Activated CD4-positive, alpha-beta T cell treated with anti-CD3 and anti-CD28 coated beads for 36 hours (primary cell): Measurements from ENCODE around the gene MED15. TPM values are rescaled to one million over a fixed set of nuclear protein-coding genes. Genes with fewer than 3 reads are reported as not detected.

Experiments
- ATAC-seq: fragments of 200-7000 bp; cut with Tn5 transposase; one replicate; pipeline ENCODE4 v1.10.0; 2021; ENCODE audit warnings: mild to moderate bottlenecking, moderate library complexity
- CTCF ChIA-PET: fragments of 350-600 bp; sonication (Branson Sonifier 250); formaldehyde crosslinking; loops from one replicate; lab custom pipeline; 2021; ENCODE audit warnings: antibody characterized with exemption; lab: Charles Lee
- POLR2A ChIA-PET: fragments of 350-600 bp; sonication (Branson Sonifier 250); formaldehyde crosslinking; loops from one replicate; lab custom pipeline; 2021; ENCODE audit warnings: antibody characterized with exemption, inconsistent platforms; lab: Charles Lee
- DNase-seq: peaks from one replicate; pipeline ENCODE4 v3.0.0-alpha.2; 2020
- H3K27ac Mint-ChIP-seq: one replicate; pipeline ENCODE4 v1.8.0; 2021; ENCODE audit warnings: mixed read lengths
- H3K27me3 Mint-ChIP-seq: one replicate; pipeline ENCODE4 v1.8.0; 2021; ENCODE audit warnings: mixed read lengths
- H3K36me3 Mint-ChIP-seq: one replicate; pipeline ENCODE4 v1.8.0; 2021; ENCODE audit warnings: low read depth, mixed read lengths
- H3K4me1 Mint-ChIP-seq: one replicate; pipeline ENCODE4 v1.8.0; 2021; ENCODE audit warnings: mixed read lengths
- H3K4me3 Mint-ChIP-seq: one replicate; pipeline ENCODE4 v1.8.0; 2021; ENCODE audit warnings: mild to moderate bottlenecking, moderate library complexity, mixed read lengths
- H3K9me3 Mint-ChIP-seq: one replicate; pipeline ENCODE4 v1.8.0; 2021; ENCODE audit warnings: low read depth, mixed read lengths
- intact Hi-C, 2 experiments: fragments of 100-400 bp; cut with DNase I in 1 of 2; cut with micrococcal nuclease in 1 of 2; formaldehyde crosslinking; loops; one replicate each; pipeline versions ENCODE4 v1.14.2 to v1.15.1; 2022 to 2024; cut with DNase I, micrococcal nuclease
- total RNA-seq, 2 experiments: library from RNA; stranded (reverse); gene quantifications; one replicate each; pipeline ENCODE4 v1.2.3, GENCODE V29; 2021

Gene MED15
- total RNA-seq, 2 experiments from 2014 or later: 84.4 to 107 TPM

DNA sequence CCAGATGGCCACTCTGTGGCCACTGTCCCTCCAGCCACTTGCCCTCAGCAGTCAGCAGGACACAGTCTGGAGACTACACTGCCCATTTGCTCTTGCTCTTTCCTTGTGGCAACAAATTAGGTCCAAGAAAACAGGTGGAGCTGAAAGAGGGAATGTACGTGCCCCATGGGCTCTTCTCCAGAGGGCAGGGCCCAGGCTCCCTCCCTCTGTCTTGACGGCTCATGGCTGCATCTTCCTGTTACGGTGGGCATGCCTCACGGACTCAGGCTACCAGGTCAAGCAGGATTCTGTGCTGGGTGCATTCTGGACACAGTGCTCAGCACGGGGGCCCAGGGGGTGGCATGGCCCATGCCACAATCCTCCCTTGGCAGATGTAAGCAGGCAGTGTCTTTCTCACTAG lies 71.3 kb downstream of the MED15 start:
- no peaks in the 10 kb centered on the region for H3K9me3 Mint-ChIP-seq
- H3K27me3 Mint-ChIP-seq: no peaks in the 10 kb centered on the region
- ChIA-PET CTCF (interaction anchor here (3.0 kb wide), 1 partner anchor 15 kb away, joined by 14 read pairs; no protein-coding TSS in a partner anchor), POLR2A (interaction anchor here (0.5 kb wide), 1 partner anchor 12 kb away, joined by 3 read pairs; no protein-coding TSS in a partner anchor)
- no peak overlapping the region for H3K4me3 Mint-ChIP-seq
- H3K36me3 Mint-ChIP-seq: peaks cover 43% of the 10 kb centered on the region
- no peak overlapping the region for H3K27ac Mint-ChIP-seq
- intact Hi-C loops: no loop called here
- H3K4me1 Mint-ChIP-seq: peaks cover 28% of the 10 kb centered on the region
- ATAC-seq: no peak
- no peak for DNase-seq

GRCh38 chr22:20579273-20580120 lies 72.1 kb downstream of the MED15 start:
- CTCF ChIA-PET: interaction anchor here (0.9 to 3.0 kb wide), 2 partner anchors 11 to 15 kb away, joined by 5 to 14 read pairs; no protein-coding TSS in a partner anchor
- intact Hi-C loops: no loop called here
- DNase-seq (no peak), ATAC-seq (no peak)
- H3K36me3 Mint-ChIP-seq: peaks cover 41% of the 10 kb centered on the region
- H3K27ac Mint-ChIP-seq: no peak overlapping the region
- no peak overlapping the region for H3K4me3 Mint-ChIP-seq
- H3K27me3 Mint-ChIP-seq: no peaks in the 10 kb centered on the region
- POLR2A ChIA-PET: interaction anchor here (0.5 to 0.7 kb wide), 2 partner anchors 13 to 230 kb away, joined by 3 read pairs; no protein-coding TSS in a partner anchor
- no peaks in the 10 kb centered on the region for H3K9me3 Mint-ChIP-seq
- peaks cover 28% of the 10 kb centered on the region for H3K4me1 Mint-ChIP-seq

DNA sequence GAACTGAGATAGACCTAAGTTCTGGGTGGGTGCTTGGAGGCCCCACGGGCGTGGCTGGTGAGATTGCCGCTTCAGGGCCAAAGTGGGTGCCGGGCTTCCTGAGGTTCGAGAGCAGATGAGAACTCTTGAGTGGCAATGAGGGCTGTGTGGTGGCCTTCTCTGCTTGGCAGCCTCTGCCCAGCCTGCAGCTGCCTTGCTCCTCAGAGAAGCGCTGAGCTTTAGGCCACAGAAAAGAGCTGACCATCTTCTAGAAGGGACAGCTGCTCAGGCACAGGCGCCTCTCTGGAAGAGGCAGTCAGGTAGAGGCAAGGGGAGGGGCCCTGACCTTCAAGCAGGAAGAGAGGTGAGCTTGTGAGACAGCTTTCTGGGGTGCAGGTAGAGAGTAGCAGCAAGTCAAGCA lies 72.8 kb downstream of the MED15 start:
- no peaks in the 10 kb centered on the region for H3K27me3 Mint-ChIP-seq
- ATAC-seq (no peak), DNase-seq (no peak)
- H3K27ac Mint-ChIP-seq: no peak overlapping the region
- POLR2A ChIA-PET: no interaction called here
- CTCF ChIA-PET: interaction anchor here (3.0 kb wide), 1 partner anchor 16 kb away, joined by 14 read pairs; no protein-coding TSS in a partner anchor
- peaks cover 28% of the 10 kb centered on the region for H3K4me1 Mint-ChIP-seq
- peaks cover 36% of the 10 kb centered on the region for H3K36me3 Mint-ChIP-seq
- intact Hi-C loops: no loop called here
- no peak overlapping the region for H3K4me3 Mint-ChIP-seq
- no peaks in the 10 kb centered on the region for H3K9me3 Mint-ChIP-seq

DNA sequence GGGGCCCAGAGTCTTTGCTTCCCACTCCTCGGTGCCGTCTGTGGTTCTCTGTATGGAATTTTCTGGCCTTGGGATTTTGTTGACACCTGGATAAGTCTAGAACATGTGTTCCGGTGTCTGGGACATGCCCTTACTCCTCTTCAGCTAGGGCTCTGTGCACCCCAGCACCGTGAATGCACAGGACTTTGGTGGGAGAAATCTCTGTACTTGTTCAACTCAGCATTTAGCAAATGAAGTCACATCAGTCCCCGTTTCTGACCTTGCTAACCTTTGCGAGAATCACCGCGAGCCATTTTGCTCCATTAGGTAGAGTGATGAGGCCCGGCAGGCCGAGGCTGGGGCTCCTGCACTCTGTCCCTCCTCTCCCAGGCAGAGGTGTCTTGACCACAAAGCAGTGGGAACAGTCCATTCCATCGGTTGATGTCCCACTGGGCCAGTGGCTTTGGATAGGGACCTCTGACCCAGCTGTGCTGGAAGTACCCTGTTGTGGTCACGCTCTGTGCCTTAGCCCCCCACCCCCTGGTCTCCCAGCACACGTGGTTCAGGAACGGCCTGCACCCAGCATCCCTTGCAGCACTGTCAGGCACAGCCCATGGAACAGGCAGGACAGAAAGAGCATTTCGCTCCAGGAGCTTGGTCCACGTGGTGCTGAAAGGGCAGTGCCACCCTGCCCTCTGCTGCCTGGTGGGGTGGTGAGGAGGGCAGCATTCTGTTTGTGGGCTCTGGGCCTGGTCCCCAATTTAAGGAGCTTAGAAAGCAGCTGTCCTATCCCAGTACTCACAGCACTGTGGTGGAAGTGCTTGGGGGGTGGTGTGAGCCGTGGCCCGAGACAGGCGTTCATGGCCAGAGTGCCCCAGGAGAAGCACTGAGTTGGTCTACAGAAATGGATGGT lies 73.4 kb downstream of the MED15 start:
- ChIA-PET CTCF (interaction anchor here (3.0 kb wide), 1 partner anchor 17 kb away, joined by 14 read pairs; no protein-coding TSS in a partner anchor), POLR2A (no interaction called here)
- intact Hi-C loops: no loop called here
- ATAC-seq (no peak), DNase-seq (no peak)
- Mint-ChIP-seq H3K36me3 (peaks cover 39% of the 10 kb centered on the region), H3K9me3 (no peaks in the 10 kb centered on the region), H3K4me3 (no peak overlapping the region), H3K27ac (no peak overlapping the region), H3K27me3 (no peaks in the 10 kb centered on the region), H3K4me1 (peaks cover 26% of the 10 kb centered on the region)

DNA sequence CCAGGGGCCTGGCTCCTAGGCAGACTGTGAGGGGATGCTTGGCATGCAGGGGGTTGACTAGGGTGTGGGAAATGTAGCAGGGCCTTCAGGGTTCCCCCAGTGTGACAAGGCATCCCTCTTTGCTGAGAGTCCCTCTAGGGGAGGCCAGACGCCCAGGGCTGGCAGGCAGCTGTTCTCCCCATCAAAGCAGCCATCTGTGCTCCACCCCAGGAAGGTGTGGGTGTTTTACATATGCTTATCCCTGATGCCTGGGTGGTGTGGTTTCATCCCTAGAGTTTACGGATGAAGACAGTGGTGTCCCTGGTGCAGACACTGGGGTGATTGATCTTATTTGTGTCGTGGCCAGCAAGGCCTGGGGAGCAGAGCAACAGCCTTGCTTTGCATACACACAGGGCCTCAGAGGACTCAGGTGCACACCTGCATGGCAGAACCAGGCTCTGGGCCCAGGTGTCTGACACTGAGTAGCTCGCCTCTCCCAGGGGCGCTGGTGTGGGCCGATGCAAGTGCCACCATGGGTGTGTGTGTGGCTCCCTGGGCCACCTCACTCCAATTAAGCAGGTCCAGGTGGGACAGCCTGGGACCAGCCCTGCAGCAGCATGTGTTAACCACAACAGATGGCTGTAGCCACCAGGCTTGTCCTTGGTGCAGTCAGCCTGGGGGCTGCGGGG lies 74.2 kb downstream of the MED15 start:
- CTCF ChIA-PET: interaction anchor here (3.0 kb wide), 1 partner anchor 17 kb away, joined by 14 read pairs; no protein-coding TSS in a partner anchor
- H3K27ac Mint-ChIP-seq: no peak overlapping the region
- POLR2A ChIA-PET: no interaction called here
- H3K36me3 Mint-ChIP-seq: peaks cover 35% of the 10 kb centered on the region
- no peaks in the 10 kb centered on the region for H3K27me3 Mint-ChIP-seq
- ATAC-seq (no peak), DNase-seq (no peak)
- H3K9me3 Mint-ChIP-seq: no peaks in the 10 kb centered on the region
- intact Hi-C loops: no loop called here
- peaks cover 21% of the 10 kb centered on the region for H3K4me1 Mint-ChIP-seq
- no peak overlapping the region for H3K4me3 Mint-ChIP-seq

DNA sequence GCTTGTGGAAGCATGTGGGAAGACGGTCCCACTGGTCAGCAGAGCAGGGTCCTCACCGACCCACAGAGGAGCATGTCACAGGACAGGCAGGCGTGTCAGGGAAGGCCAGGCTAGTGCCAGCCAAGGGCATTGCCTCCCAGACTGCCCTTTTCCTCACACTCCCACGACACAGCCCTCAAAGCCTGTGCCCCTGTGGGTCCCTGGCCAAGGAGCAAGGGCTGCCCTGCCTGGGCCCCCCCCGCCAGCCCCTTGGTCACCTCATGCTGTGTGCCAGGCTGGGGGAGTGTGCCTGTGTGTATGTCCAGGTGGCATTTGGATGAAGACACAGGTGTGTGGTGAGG lies 74.7 kb downstream of the MED15 start:
- no peaks in the 10 kb centered on the region for H3K27me3 Mint-ChIP-seq
- peaks cover 40% of the 10 kb centered on the region for H3K36me3 Mint-ChIP-seq
- intact Hi-C loops: no loop called here
- no peak overlapping the region for H3K4me3 Mint-ChIP-seq
- DNase-seq (no peak), ATAC-seq (no peak)
- no peak overlapping the region for H3K27ac Mint-ChIP-seq
- CTCF ChIA-PET: interaction anchor here (0.6 kb wide), 1 partner anchor 11 kb away, joined by 3 read pairs; no protein-coding TSS in a partner anchor
- H3K4me1 Mint-ChIP-seq: peaks cover 18% of the 10 kb centered on the region
- H3K9me3 Mint-ChIP-seq: no peaks in the 10 kb centered on the region
- POLR2A ChIA-PET: no interaction called here

DNA sequence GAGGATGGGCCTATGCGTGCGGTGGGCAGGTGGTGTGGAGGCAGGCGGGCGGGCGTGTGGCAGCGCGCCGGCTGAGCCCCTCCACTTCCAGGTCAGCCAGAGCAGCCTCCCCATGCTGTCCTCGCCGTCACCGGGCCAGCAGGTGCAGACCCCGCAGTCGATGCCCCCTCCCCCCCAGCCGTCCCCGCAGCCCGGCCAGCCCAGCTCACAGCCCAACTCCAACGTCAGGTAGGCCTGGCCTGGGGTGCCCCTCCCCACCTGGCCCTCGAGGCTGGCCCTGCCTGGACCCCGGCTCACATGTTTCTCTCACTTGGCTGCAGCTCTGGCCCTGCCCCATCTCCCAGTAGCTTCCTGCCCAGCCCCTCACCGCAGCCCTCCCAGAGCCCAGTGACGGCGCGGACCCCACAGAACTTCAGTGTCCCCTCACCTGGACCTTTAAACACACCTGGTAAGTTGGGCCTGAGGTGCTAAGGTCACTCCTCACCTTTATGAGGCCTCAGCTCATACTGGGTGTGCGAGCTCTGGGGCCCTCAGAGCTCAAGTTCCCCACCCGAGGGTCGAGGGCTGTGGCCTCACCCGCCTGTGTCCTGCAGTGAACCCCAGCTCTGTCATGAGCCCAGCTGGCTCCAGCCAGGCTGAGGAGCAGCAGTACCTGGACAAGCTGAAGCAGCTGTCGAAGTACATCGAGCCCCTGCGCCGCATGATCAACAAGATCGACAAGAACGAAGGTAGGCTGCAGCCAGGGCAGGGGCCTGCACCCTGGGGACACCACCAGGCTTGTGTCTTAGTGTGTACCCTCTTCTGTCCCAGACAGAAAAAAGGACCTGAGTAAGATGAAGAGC lies 75.3 kb downstream of the MED15 start:
- no peak for ATAC-seq
- Mint-ChIP-seq H3K36me3 (peaks cover 36% of the 10 kb centered on the region), H3K27me3 (no peaks in the 10 kb centered on the region), H3K4me3 (no peak overlapping the region), H3K27ac (no peak overlapping the region), H3K9me3 (no peaks in the 10 kb centered on the region), H3K4me1 (peaks cover 18% of the 10 kb centered on the region)
- intact Hi-C loops: no loop called here
- ChIA-PET CTCF (interaction anchor here (0.6 kb wide), 1 partner anchor 10 kb away, joined by 3 read pairs; no protein-coding TSS in a partner anchor), POLR2A (no interaction called here)
- no peak for DNase-seq

- Mint-ChIP-seq H3K27ac (no peak overlapping the region), H3K36me3 (peaks cover 35% of the 10 kb centered on the region), H3K9me3 (no peaks in the 10 kb centered on the region), H3K4me3 (no peak overlapping the region), H3K27me3 (no peaks in the 10 kb centered on the region), H3K4me1 (peaks cover 18% of the 10 kb centered on the region)
- ChIA-PET CTCF (interaction anchor here (0.7 to 1.5 kb wide), 2 partner anchors 15 to 19 kb away, joined by 4 read pairs; no protein-coding TSS in a partner anchor), POLR2A (no interaction called here)
- ATAC-seq (no peak), DNase-seq (no peak)
- intact Hi-C loops: no loop called here
Observed at GRCh38 chr22:20583471-20583922, 76.1 kb downstream of the MED15 start.

DNA sequence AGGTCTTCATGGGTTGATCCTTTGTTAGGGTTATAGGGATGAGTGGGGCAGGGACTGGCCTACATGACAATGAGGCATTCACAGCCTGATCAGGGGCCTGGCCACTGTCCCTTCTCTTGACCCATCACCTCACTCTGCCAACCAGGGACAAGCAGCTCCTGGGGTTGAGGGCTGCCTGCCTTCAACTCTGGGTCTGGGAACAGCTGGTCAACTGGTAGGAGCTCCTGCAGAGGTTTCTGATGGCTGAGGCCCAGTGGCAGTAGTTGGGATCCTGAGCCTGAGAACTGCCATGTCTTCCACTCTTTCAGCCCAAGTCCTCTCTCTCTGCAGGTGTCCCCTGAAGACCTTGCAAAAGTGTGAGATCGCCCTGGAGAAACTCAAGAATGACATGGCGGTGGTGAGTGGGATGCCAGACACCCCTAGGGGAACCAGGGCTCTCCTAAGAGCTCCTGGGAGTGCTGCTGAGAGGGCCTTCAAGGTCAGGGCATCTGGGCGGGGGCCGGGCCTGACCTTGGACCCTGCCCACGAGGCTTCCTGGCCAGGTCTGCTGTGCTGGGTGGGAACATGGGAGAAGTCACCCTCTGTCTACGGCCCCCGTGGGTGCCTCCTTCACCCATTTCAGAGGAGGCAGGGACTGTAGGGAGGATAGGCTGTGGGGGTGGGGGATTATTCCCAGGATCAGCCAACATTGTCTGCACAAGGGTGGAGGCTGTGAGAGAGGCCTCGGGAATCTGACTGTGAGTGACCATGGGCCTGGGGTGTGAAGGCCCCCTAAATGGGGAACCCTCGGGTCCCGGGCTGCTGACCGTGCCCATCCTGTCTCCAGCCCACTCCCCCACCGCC lies 76.8 kb downstream of the MED15 start:
- POLR2A ChIA-PET: no interaction called here
- Mint-ChIP-seq H3K4me3 (no peak overlapping the region), H3K9me3 (no peaks in the 10 kb centered on the region), H3K4me1 (peaks cover 15% of the 10 kb centered on the region), H3K36me3 (peaks cover 27% of the 10 kb centered on the region), H3K27me3 (no peaks in the 10 kb centered on the region), H3K27ac (no peak overlapping the region)
- DNase-seq: no peak
- intact Hi-C loops: no loop called here
- CTCF ChIA-PET: interaction anchor here (0.7 to 1.5 kb wide), 2 partner anchors 14 to 20 kb away, joined by 4 read pairs; no protein-coding TSS in a partner anchor
- no peak for ATAC-seq
